GM12878 (cell line): ENCODE measurements around the gene COPS6.

Experiments used
- BHLHE40 ChIP-seq, 2 experiments: fragments of 450-650 bp in 1 of 2; IDR thresholded peaks; 2 replicates each; pipeline ENCODE4 v1.6.1; 2011 to 2017; ENCODE audit warnings: low read depth in 2 of 2, borderline replicate concordance in 1 of 2, improper control_type of control experiment in 1 of 2, low read length in 1 of 2, mild to moderate bottlenecking in 1 of 2
- CHD1 ChIP-seq: IDR thresholded peaks from 2 replicates; pipeline ENCODE4 v1.6.1; 2012; ENCODE audit warnings: low read depth, low read length, improper control_type of control experiment
- EP300 ChIP-seq, 2 experiments: fragments of 150-350 bp in 1 of 2; IDR thresholded peaks; 2 replicates each; pipeline ENCODE4 v1.6.1; 2011 to 2012; ENCODE audit warnings: low read depth in 2 of 2, low read length in 2 of 2, borderline replicate concordance in 1 of 2, improper control_type of control experiment in 1 of 2, inconsistent platforms in 1 of 2; ENCODE audit not compliant: control insufficient read depth in 1 of 2
- HDAC2 ChIP-seq: fragments of 200-600 bp; sonication (generic); IDR thresholded peaks from 2 replicates; pipeline ENCODE4 v1.6.1; 2017
- POLR2A ChIP-seq: IDR thresholded peaks from 2 replicates; pipeline ENCODE4 v1.6.1; 2011; ENCODE audit warnings: low read depth, mild to moderate bottlenecking, low read length
- POLR2AphosphoS5 ChIP-seq: IDR thresholded peaks from 2 replicates; pipeline ENCODE4 v1.6.1; 2011; ENCODE audit warnings: mild to moderate bottlenecking, low read length, inconsistent platforms
- TF ChIP-seq, protein P1 (sequence below): IDR thresholded peaks from 2 replicates; pipeline ENCODE4 v1.6.1; 2011; ENCODE audit warnings: low read depth, low read length, improper control_type of control experiment, borderline replicate concordance
- TF ChIP-seq, protein P2 (sequence below), 3 experiments: IDR thresholded peaks in 2 of 3; conservative IDR thresholded peaks in 1 of 3; 2 replicates each; pipeline ENCODE4 v1.5.1; 2011; ENCODE audit warnings: low read depth in 3 of 3, low read length in 3 of 3, mild to moderate bottlenecking in 3 of 3, control low read depth in 2 of 3, moderate library complexity in 2 of 3, inconsistent platforms in 1 of 3, mixed read lengths in 1 of 3; ENCODE audit not compliant: control insufficient read depth in 2 of 3, insufficient read depth in 1 of 3; ENCODE audit errors: extremely low read depth in 1 of 3

DNA sequence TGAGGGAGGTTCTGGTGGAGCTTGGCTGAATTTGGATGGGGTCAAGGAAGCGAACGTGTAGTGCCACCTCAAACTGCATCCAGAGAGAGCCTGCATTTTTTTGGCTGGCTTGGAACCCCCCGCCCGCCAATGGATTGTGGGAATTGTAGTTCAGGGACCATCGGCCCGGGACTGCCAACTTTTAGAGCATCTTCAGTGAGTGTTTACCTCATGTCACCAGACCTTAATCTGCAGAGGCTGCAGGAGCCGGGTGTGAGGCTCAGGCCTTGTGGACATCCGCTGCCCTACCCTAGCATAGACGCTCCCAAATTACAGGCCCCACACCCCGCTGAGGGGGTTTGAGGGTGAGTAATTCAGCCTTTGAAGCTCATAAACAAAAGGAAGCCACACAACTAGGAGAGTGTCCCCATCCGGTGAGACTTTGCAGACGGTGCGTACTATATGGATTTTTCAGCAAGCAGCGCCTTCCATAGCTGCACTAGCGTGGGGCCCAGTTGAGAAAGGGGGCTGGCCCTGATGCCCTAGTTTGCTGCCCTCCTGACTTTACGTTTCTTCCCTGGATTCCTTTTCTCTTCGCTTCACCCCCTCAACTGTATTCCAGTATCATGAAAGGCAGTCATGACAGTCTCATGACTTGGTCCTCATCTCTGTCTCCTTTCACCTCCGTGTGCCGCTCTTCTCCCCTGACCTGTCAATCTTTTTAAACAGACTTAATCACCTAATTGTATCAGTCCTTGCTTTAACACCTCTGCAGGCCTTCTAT, 31.4 kb downstream of the COPS6 start:
- TF ChIP-seq, protein P1, sequence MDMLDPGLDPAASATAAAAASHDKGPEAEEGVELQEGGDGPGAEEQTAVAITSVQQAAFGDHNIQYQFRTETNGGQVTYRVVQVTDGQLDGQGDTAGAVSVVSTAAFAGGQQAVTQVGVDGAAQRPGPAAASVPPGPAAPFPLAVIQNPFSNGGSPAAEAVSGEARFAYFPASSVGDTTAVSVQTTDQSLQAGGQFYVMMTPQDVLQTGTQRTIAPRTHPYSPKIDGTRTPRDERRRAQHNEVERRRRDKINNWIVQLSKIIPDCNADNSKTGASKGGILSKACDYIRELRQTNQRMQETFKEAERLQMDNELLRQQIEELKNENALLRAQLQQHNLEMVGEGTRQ = no peak
- TF ChIP-seq, protein P2, sequence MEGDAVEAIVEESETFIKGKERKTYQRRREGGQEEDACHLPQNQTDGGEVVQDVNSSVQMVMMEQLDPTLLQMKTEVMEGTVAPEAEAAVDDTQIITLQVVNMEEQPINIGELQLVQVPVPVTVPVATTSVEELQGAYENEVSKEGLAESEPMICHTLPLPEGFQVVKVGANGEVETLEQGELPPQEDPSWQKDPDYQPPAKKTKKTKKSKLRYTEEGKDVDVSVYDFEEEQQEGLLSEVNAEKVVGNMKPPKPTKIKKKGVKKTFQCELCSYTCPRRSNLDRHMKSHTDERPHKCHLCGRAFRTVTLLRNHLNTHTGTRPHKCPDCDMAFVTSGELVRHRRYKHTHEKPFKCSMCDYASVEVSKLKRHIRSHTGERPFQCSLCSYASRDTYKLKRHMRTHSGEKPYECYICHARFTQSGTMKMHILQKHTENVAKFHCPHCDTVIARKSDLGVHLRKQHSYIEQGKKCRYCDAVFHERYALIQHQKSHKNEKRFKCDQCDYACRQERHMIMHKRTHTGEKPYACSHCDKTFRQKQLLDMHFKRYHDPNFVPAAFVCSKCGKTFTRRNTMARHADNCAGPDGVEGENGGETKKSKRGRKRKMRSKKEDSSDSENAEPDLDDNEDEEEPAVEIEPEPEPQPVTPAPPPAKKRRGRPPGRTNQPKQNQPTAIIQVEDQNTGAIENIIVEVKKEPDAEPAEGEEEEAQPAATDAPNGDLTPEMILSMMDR (IDR thresholded peaks at IDR 0.05 in 2 of 3, conservative IDR thresholded peaks at IDR 0.05 in 1 of 3; ENCODE audit: control insufficient read depth in 2 of 3, extremely low read depth in 1 of 3, insufficient read depth in 1 of 3, low read depth in 3 of 3, low read length in 3 of 3) = no peak
- TF ChIP-seq BHLHE40 (IDR thresholded peaks at IDR 0.05; ENCODE audit: borderline replicate concordance in 1 of 2, low read depth in 2 of 2, low read length in 1 of 2) (0 out of 4 replicates have a peak, but pooled peaks of 1 of the 2 experiments have one; percentile 54), POLR2A (no peak; the same call in 1 of the 2 replicates), EP300 (IDR thresholded peaks at IDR 0.05; ENCODE audit: borderline replicate concordance in 1 of 2, control insufficient read depth in 1 of 2, low read depth in 2 of 2, low read length in 2 of 2) (no peak), CHD1 (no peak), POLR2AphosphoS5 (no peak), HDAC2 (no peak)
